ENCODE results near the gene MANBA.

- TF ChIP-seq POLR2A (IDR thresholded peaks at IDR 0.05) = peak; percentile 27
- peak; percentile 40 to 78 (median 58) for TF ChIP-seq CTCF (IDR thresholded peaks at IDR 0.05)
These were observed 139.9 kb downstream of the MANBA start for GRCh38 chr4:102620697-102621497.
